ENCODE results near the gene SERPINB7. TPM values are rescaled to one million over a fixed set of nuclear protein-coding genes. Genes with fewer than 3 reads are reported as not detected.

Gene SERPINB7
- total and polyA plus RNA-seq, 2 of the 4 experiments (the other 2 are of a cell fraction): 79.9 to 100 TPM

GRCh38 chr18:63731215-63731614 is 44.0 kb upstream of the SERPINB7 start:
- Histone ChIP-seq H4K5ac (ENCODE audit: low read depth, low read length) (no peak overlapping the region), H2BK15ac (ENCODE audit: low read depth, low read length) (no peak overlapping the region), H2AK9ac (replicated peaks; ENCODE audit: low read depth, low read length, poor library complexity) (no peak overlapping the region), H3K9ac (ENCODE audit: low read depth, low read length) (no peak overlapping the region), H3K4ac (ENCODE audit: low read depth, low read length) (no peak overlapping the region), H3K27ac (ENCODE audit: insufficient read depth, low read length) (no peak overlapping the region), H3K9me1 (ENCODE audit: insufficient read depth, low read length) (no peaks in the 10 kb centered on the region), H3K18ac (ENCODE audit: low read depth, low read length) (no peak overlapping the region), H3K23ac (ENCODE audit: low read depth, low read length) (no peak overlapping the region), H4K91ac (ENCODE audit: insufficient read depth, low read depth, low read length) (no peak overlapping the region), H3K4me3 (ENCODE audit: insufficient read depth, low read depth, low read length) (no peak overlapping the region), H3K9me3 (ENCODE audit: control insufficient read depth, insufficient read depth, low read length) (no peaks in the 10 kb centered on the region), H3K4me2 (ENCODE audit: low read depth, low read length) (no peak overlapping the region), H3K79me1 (ENCODE audit: low read depth in 1 of 2, low read length in 2 of 2) (no peaks in the 10 kb centered on the region), H3K36me3 (ENCODE audit: control insufficient read depth, insufficient read depth, low read length) (no peaks in the 10 kb centered on the region), H3K14ac (replicated peaks; ENCODE audit: low read depth, low read length) (no peak overlapping the region), H3K27me3 (ENCODE audit: control insufficient read depth, insufficient read depth, low read length) (no peaks in the 10 kb centered on the region; the same call in 1 of the 2 replicates), H3K56ac (ENCODE audit: extremely low read depth, insufficient read depth, low read length) (no peak overlapping the region), H2BK5ac (ENCODE audit: low read depth, low read length, poor library complexity, severe bottlenecking) (no peak overlapping the region), H2BK20ac (ENCODE audit: low read depth, low read length) (no peak overlapping the region), H2AK5ac (ENCODE audit: low read depth, low read length) (no peak overlapping the region), H2AFZ (replicated peaks; ENCODE audit: low read length, poor library complexity) (no peak overlapping the region), H4K20me1 (ENCODE audit: insufficient read depth, low read length) (no peaks in the 10 kb centered on the region), H3K4me1 (ENCODE audit: control insufficient read depth, insufficient read depth, low read length) (no peaks in the 10 kb centered on the region), H4K8ac (ENCODE audit: low read depth in 2 of 2, low read length in 2 of 2) (no peak overlapping the region), H2BK120ac (ENCODE audit: low read depth, low read length) (no peak overlapping the region)
- ATAC-seq (ENCODE audit: low read depth) (no peak), DNase-seq (no peak)
- dilution Hi-C loops (cut with HindIII; ENCODE audit: low sequenced_read_pairs, unreplicated experiment): no loop called here
- in situ Hi-C loops (cut with MboI; ENCODE audit: low sequenced_read_pairs): no loop called here
- POLR2A ChIA-PET (ENCODE audit: unreplicated experiment): no interaction called here
- CTCF ChIA-PET: interaction anchor here (0.6 to 1.5 kb wide), 2 partner anchors 11 to 136 kb away, joined by 3 read pairs; no protein-coding TSS in a partner anchor
- BruUV-seq (replicated peaks): no TSS peak
- peak; percentile 37; the same call in 1 of the 2 replicates for TF ChIP-seq MAFK (IDR thresholded peaks at IDR 0.05; ENCODE audit: low read depth, low read length)
- no peak for TF ChIP-seq MAZ (IDR thresholded peaks at IDR 0.05; ENCODE audit: borderline replicate concordance, low read depth, low read length)
- TF ChIP-seq CHD1 (IDR thresholded peaks at IDR 0.05; ENCODE audit: low read depth, low read length): no peak
- intact Hi-C loops (cut with micrococcal nuclease): no loop called here
- no CpG with 5 or more reads among the region's 3 CpGs for WGBS, 2 experiments (ENCODE audit: extremely low coverage in 2 of 2, insufficient read length in 1 of 2)
